Measurements from ENCODE around the gene TCHP.

DNA sequence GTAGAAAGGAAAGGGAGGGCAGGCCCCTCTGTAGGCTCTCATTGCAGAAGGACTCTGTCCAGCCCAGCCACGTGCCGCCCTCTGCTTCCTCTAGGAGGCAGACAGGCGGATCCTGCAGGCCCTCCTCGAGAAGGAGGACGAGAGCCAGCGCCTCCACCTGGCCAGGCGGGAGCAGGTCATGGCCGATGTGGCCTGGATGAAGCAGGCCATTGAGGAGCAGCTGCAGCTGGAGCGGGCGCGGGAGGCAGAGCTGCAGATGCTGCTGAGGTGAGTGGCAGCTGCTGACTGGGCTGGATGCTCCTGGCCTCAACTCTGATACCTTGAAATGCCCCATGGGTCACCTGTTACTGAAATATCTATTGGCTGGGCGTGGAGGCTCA lies 10.9 kb downstream of the TCHP start:
- TF ChIP-seq, protein P1, sequence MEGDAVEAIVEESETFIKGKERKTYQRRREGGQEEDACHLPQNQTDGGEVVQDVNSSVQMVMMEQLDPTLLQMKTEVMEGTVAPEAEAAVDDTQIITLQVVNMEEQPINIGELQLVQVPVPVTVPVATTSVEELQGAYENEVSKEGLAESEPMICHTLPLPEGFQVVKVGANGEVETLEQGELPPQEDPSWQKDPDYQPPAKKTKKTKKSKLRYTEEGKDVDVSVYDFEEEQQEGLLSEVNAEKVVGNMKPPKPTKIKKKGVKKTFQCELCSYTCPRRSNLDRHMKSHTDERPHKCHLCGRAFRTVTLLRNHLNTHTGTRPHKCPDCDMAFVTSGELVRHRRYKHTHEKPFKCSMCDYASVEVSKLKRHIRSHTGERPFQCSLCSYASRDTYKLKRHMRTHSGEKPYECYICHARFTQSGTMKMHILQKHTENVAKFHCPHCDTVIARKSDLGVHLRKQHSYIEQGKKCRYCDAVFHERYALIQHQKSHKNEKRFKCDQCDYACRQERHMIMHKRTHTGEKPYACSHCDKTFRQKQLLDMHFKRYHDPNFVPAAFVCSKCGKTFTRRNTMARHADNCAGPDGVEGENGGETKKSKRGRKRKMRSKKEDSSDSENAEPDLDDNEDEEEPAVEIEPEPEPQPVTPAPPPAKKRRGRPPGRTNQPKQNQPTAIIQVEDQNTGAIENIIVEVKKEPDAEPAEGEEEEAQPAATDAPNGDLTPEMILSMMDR (conservative IDR thresholded peaks at IDR 0.05; ENCODE audit: low read length) = peak; percentile 57
- TF ChIP-seq EZH2phosphoT487 (IDR thresholded peaks at IDR 0.05; ENCODE audit: borderline replicate concordance) = no peak
